ENCODE data around the gene HADHB.

GRCh38 chr2:26335231-26335630, 90.5 kb downstream of the HADHB start:
- TF ChIP-seq, protein P1, sequence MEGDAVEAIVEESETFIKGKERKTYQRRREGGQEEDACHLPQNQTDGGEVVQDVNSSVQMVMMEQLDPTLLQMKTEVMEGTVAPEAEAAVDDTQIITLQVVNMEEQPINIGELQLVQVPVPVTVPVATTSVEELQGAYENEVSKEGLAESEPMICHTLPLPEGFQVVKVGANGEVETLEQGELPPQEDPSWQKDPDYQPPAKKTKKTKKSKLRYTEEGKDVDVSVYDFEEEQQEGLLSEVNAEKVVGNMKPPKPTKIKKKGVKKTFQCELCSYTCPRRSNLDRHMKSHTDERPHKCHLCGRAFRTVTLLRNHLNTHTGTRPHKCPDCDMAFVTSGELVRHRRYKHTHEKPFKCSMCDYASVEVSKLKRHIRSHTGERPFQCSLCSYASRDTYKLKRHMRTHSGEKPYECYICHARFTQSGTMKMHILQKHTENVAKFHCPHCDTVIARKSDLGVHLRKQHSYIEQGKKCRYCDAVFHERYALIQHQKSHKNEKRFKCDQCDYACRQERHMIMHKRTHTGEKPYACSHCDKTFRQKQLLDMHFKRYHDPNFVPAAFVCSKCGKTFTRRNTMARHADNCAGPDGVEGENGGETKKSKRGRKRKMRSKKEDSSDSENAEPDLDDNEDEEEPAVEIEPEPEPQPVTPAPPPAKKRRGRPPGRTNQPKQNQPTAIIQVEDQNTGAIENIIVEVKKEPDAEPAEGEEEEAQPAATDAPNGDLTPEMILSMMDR (conservative IDR thresholded peaks at IDR 0.05), result no peak
- no peak for TF ChIP-seq ZFX (IDR thresholded peaks at IDR 0.05)
